CD14-positive monocyte (primary cell): ENCODE measurements around the gene DNAH7. TPM values are rescaled to one million over a fixed set of nuclear protein-coding genes. Genes with fewer than 3 reads are reported as not detected.

ENCODE experiments used
- DNase-seq, 3 donors: peaks; one replicate each; pipeline ENCODE4 v3.0.0-alpha.2; 2011 to 2022
- H2AFZ ChIP-seq: 2 replicates; pipeline ENCODE4 v1.6.0; 2012; ENCODE audit warnings: mild to moderate bottlenecking, low read depth, low read length, inconsistent platforms; ENCODE audit not compliant: insufficient read depth, poor library complexity, severe bottlenecking
- H3K27ac ChIP-seq, 2 donors: 1 replicate in 1 of 2; 2 replicates in 1 of 2; pipeline ENCODE4 v1.5.1; 2012 to 2013; ENCODE audit warnings: low read length in 2 of 2, control low read depth in 1 of 2, inconsistent platforms in 1 of 2, low read depth in 1 of 2, mild to moderate bottlenecking in 1 of 2
- H3K27me3 ChIP-seq, 2 donors: one replicate each; pipeline versions ENCODE4 v1.6.0 to v1.6.1; 2011 to 2013; ENCODE audit warnings: low read length in 2 of 2; ENCODE audit not compliant: control insufficient read depth in 2 of 2, insufficient read depth in 2 of 2
- H3K36me3 ChIP-seq, 2 donors: replicated peaks in 1 of 2; 1 replicate in 1 of 2; 2 replicates in 1 of 2; pipeline versions ENCODE4 v1.5.1 to v1.6.1; 2012 to 2013; ENCODE audit warnings: low read length in 2 of 2, control low read depth in 1 of 2, inconsistent platforms in 1 of 2, mild to moderate bottlenecking in 1 of 2; ENCODE audit not compliant: insufficient read depth in 2 of 2, control insufficient read depth in 1 of 2
- H3K4me1 ChIP-seq, 2 donors: 1 replicate in 1 of 2; 2 replicates in 1 of 2; pipeline versions ENCODE4 v1.5.1 to v1.6.1; 2012 to 2013; ENCODE audit warnings: low read length in 2 of 2, control low read depth in 1 of 2, inconsistent platforms in 1 of 2, mild to moderate bottlenecking in 1 of 2, moderate library complexity in 1 of 2; ENCODE audit not compliant: insufficient read depth in 2 of 2, control insufficient read depth in 1 of 2
- H3K4me2 ChIP-seq: replicated peaks from 2 replicates; pipeline ENCODE3; 2012; ENCODE audit warnings: low read length, moderate library complexity, mild to moderate bottlenecking; ENCODE audit not compliant: poor library complexity, severe bottlenecking; ENCODE audit errors: extremely low read depth
- H3K4me3 ChIP-seq, 3 experiments: fragments of 200-600 bp in 1 of 3; sonication (generic) in 1 of 3; replicated peaks in 1 of 3; 1 replicate in 2 of 3; 2 replicates in 1 of 3; pipeline ENCODE4 v1.5.1; 2011 to 2013; ENCODE audit warnings: low read length in 3 of 3, mild to moderate bottlenecking in 3 of 3, control low read depth in 2 of 3, low read depth in 2 of 3, inconsistent platforms in 1 of 3, moderate library complexity in 1 of 3
- H3K79me2 ChIP-seq: 2 replicates; pipeline ENCODE4 v1.6.0; 2012; ENCODE audit warnings: mild to moderate bottlenecking, control low read depth, inconsistent platforms, low read length, moderate library complexity; ENCODE audit not compliant: insufficient read depth
- H3K9ac ChIP-seq: 2 replicates; pipeline ENCODE4 v1.6.0; 2017; ENCODE audit warnings: low read length, mild to moderate bottlenecking; ENCODE audit not compliant: insufficient read depth, poor library complexity, severe bottlenecking
- H3K9me3 ChIP-seq, 2 donors: replicated peaks in 1 of 2; 1 replicate in 1 of 2; 2 replicates in 1 of 2; pipeline versions ENCODE4 v1.5.1 to v1.6.1; 2012 to 2013; ENCODE audit warnings: low read length in 2 of 2, control low read depth in 1 of 2; ENCODE audit not compliant: control insufficient read depth in 1 of 2, insufficient read depth in 1 of 2
- H4K20me1 ChIP-seq: 2 replicates; pipeline ENCODE4 v1.6.0; 2012; ENCODE audit warnings: mild to moderate bottlenecking, low read length, control low read depth, moderate library complexity; ENCODE audit not compliant: insufficient read depth
- H3K27ac Mint-ChIP-seq, 7 donors: one replicate each; pipeline ENCODE4 v1.8.0; 2020; ENCODE audit warnings: mild to moderate bottlenecking in 7 of 7, mixed read lengths in 7 of 7, moderate library complexity in 6 of 7, inconsistent platforms in 2 of 7
- H3K27me3 Mint-ChIP-seq, 3 donors: one replicate each; pipeline ENCODE4 v1.8.0; 2021 to 2022; ENCODE audit warnings: low read depth in 3 of 3, mild to moderate bottlenecking in 3 of 3, mixed read lengths in 3 of 3, moderate library complexity in 3 of 3, inconsistent platforms in 1 of 3
- H3K36me3 Mint-ChIP-seq, 2 donors: one replicate each; pipeline ENCODE4 v1.8.0; 2020; ENCODE audit warnings: mixed read lengths in 2 of 2, inconsistent platforms in 1 of 2, mild to moderate bottlenecking in 1 of 2
- H3K4me1 Mint-ChIP-seq: one replicate; pipeline ENCODE4 v1.8.0; 2020; ENCODE audit warnings: mild to moderate bottlenecking, mixed read lengths
- H3K4me3 Mint-ChIP-seq, 2 donors: one replicate each; pipeline ENCODE4 v1.8.0; 2020; ENCODE audit warnings: mild to moderate bottlenecking in 2 of 2, mixed read lengths in 2 of 2, moderate library complexity in 1 of 2
- H3K9me3 Mint-ChIP-seq, 7 donors: one replicate each; pipeline ENCODE4 v1.8.0; 2020 to 2022; ENCODE audit warnings: mixed read lengths in 7 of 7, mild to moderate bottlenecking in 6 of 7, moderate library complexity in 6 of 7, inconsistent platforms in 2 of 7
- WGBS: methylation state at CpG from one replicate; pipeline ENCODE4 v1.1.5; 2013; ENCODE audit warnings: missing lambda C conversion rate; ENCODE audit not compliant: insufficient coverage; 5-methylcytosine and 5-hydroxymethylcytosine counted together
- intact Hi-C, 2 donors: fragments of 100-400 bp; cut with micrococcal nuclease; formaldehyde crosslinking; loops; one replicate each; pipeline versions ENCODE4 v1.15.0 to v1.15.1; 2023
- polyA plus RNA-seq, 3 donors: library from polyadenylated mRNA; depleted of rRNA in 1 of 3; unstranded in 2 of 3; stranded (reverse) in 1 of 3; fragments of 300-500 nt in 2 of 3; fragments of >200 nt in 1 of 3; fragmentation: Illumina TruSeq in 2 of 3; gene quantifications; 1 replicate in 2 of 3; 2 replicates in 1 of 3; pipeline ENCODE4 v1.2.3, GENCODE V29; 2012 to 2021
- TF ChIP-seq, protein P1 (sequence below): fragments of 200-600 bp; IDR thresholded peaks from one replicate; pipeline ENCODE4 v1.8.0; 2022; ENCODE audit warnings: antibody characterized with exemption, mild to moderate bottlenecking

DNAH7 gene
- polyA plus RNA-seq, 3 donors: 0.07 TPM; not detected in 2

DNA sequence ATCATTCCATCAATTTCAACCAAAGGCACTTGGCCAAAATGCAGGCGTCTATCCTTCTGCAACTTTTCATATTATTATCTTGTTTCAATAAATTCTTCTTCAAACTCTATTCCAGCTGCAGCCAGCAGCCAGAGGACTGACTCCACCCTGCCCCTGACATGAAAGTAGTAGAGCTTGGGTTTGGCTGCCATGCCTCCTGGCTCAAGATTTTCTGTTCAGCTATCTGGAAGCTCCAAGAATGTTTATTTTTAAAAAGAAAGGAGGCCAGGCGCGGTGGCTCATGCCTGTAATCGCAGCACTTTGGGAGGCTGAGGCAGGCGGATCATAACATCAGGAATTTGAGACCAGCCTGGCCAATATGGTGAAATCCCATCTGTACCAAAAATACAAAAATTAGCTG, 4.9 kb downstream of the DNAH7 start:
- no CpG with 5 or more reads among the region's 5 CpGs for WGBS
- no peaks in the 10 kb centered on the region for H3K27me3 ChIP-seq
- Mint-ChIP-seq H3K36me3 (no peaks in the 10 kb centered on the region), H3K4me3 (no peak overlapping the region), H3K27ac (no peak overlapping the region), H3K4me1 (peaks cover 7% of the 10 kb centered on the region), H3K27me3 (no peaks in the 10 kb centered on the region), H3K9me3 (no peaks in the 10 kb centered on the region)
- no peak overlapping the region for H3K9ac ChIP-seq
- H3K4me1 ChIP-seq: peaks cover 4 to 12% of the 10 kb centered on the region in 2 donors
- H3K27ac ChIP-seq: no peak overlapping the region
- DNase-seq: no peak
- H3K4me3 ChIP-seq: no peak overlapping the region
- H3K4me2 ChIP-seq: no peak overlapping the region
- TF ChIP-seq, protein P1, sequence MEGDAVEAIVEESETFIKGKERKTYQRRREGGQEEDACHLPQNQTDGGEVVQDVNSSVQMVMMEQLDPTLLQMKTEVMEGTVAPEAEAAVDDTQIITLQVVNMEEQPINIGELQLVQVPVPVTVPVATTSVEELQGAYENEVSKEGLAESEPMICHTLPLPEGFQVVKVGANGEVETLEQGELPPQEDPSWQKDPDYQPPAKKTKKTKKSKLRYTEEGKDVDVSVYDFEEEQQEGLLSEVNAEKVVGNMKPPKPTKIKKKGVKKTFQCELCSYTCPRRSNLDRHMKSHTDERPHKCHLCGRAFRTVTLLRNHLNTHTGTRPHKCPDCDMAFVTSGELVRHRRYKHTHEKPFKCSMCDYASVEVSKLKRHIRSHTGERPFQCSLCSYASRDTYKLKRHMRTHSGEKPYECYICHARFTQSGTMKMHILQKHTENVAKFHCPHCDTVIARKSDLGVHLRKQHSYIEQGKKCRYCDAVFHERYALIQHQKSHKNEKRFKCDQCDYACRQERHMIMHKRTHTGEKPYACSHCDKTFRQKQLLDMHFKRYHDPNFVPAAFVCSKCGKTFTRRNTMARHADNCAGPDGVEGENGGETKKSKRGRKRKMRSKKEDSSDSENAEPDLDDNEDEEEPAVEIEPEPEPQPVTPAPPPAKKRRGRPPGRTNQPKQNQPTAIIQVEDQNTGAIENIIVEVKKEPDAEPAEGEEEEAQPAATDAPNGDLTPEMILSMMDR: no peak
- no peaks in the 10 kb centered on the region for H3K79me2 ChIP-seq
- intact Hi-C loops: no loop called here
- H2AFZ ChIP-seq: no peak overlapping the region
- H4K20me1 ChIP-seq: no peaks in the 10 kb centered on the region
- H3K9me3 ChIP-seq: no peaks in the 10 kb centered on the region
- no peaks in the 10 kb centered on the region for H3K36me3 ChIP-seq

DNA sequence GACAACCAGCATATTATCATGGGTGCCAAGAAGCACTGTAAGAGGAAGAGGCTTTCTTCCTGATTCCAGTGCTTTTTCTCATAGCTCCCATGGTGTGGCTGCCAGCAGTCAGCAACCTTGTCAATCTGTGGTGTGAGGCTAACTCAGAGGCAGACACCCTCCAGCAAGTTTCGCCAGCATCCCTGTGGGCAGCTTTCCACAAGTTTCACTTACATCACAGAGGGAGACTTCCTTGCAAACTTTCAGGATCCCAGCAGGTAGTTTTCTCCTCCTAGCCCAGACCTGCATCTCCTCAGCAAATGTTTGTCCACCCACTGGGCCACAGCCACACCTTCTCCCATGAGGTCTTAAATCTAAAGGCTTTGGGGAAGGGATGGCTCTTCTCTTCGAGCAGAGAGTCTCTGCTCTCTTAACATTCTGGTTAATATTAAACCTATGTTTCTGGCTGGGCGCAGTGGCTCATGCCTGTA, 9.1 kb downstream of the DNAH7 start:
- no peak overlapping the region for H3K4me2 ChIP-seq
- Mint-ChIP-seq H3K27ac (peak overlapping the region in 1 of 7 donors; percentile 3), H3K4me1 (peaks cover 9% of the 10 kb centered on the region), H3K27me3 (no peaks in the 10 kb centered on the region), H3K9me3 (peaks cover 0 to 11% (median 2%) of the 10 kb centered on the region in 7 donors), H3K36me3 (no peaks in the 10 kb centered on the region), H3K4me3 (no peak overlapping the region)
- H3K27ac ChIP-seq: no peak overlapping the region
- H3K27me3 ChIP-seq: no peaks in the 10 kb centered on the region
- no peak for DNase-seq
- H3K9ac ChIP-seq: no peak overlapping the region
- H3K36me3 ChIP-seq: no peaks in the 10 kb centered on the region
- intact Hi-C loops: no loop called here
- no peaks in the 10 kb centered on the region for H3K79me2 ChIP-seq
- TF ChIP-seq, protein P1: no peak
- no peaks in the 10 kb centered on the region for H3K9me3 ChIP-seq
- 100% methylated on average over 2 of the region's 3 CpGs for WGBS
- H2AFZ ChIP-seq: no peak overlapping the region
- no peak overlapping the region for H3K4me3 ChIP-seq
- H4K20me1 ChIP-seq: no peaks in the 10 kb centered on the region
- peaks cover 0 to 5% of the 10 kb centered on the region in 2 donors for H3K4me1 ChIP-seq
